Breast epithelium (tissue), 4 donors: ENCODE measurements around the gene ARMC12. TPM values are rescaled to one million over a fixed set of nuclear protein-coding genes. Genes with fewer than 3 reads are reported as not detected.
"Not testable (repeated sequence)": the region's sequence is repeated elsewhere in the genome, so short reads cannot be mapped to it uniquely, and the experiment has no call there.

Experiments
- DNase-seq, 2 donors: peaks; one replicate each; pipeline ENCODE4 v3.0.0-alpha.2; 2019; ENCODE audit warnings: low spot score in 2 of 2
- H3K27ac ChIP-seq, 2 donors: fragments of 200-600 bp; sonication (generic) in 1 of 2; one replicate each; pipeline ENCODE4 v1.5.1; 2016 to 2019; ENCODE audit warnings: mild to moderate bottlenecking in 1 of 2
- H3K27me3 ChIP-seq, 2 donors: fragments of 200-600 bp; sonication (generic) in 1 of 2; one replicate each; pipeline versions ENCODE4 v1.5.1 to v1.6.0; 2017 to 2019; ENCODE audit warnings: control low read depth in 1 of 2, mild to moderate bottlenecking in 1 of 2
- H3K36me3 ChIP-seq: fragments of 200-600 bp; one replicate; pipeline ENCODE4 v1.5.1; 2019
- H3K4me1 ChIP-seq, 2 donors: fragments of 200-600 bp; sonication (generic); one replicate each; pipeline ENCODE4 v1.5.1; 2016 to 2019; ENCODE audit warnings: control low read depth in 1 of 2
- H3K4me3 ChIP-seq, 3 donors: fragments of 200-600 bp; sonication (generic); 1 replicate in 2 of 3; 2 replicates in 1 of 3; pipeline ENCODE4 v1.5.1; 2016 to 2019; ENCODE audit warnings: mild to moderate bottlenecking in 3 of 3, moderate library complexity in 2 of 3
- H3K9me3 ChIP-seq, 2 donors: fragments of 200-600 bp; sonication (generic) in 1 of 2; one replicate each; pipeline ENCODE4 v1.5.1; 2016 to 2019; ENCODE audit warnings: control low read depth in 1 of 2
- CTCF ChIP-seq, 3 donors: fragments of 450-650 bp; IDR thresholded peaks; one replicate each; pipeline ENCODE4 v1.5.1; 2016 to 2017; ENCODE audit warnings: antibody characterized with exemption in 3 of 3, mild to moderate bottlenecking in 3 of 3, moderate library complexity in 3 of 3
- POLR2A ChIP-seq: fragments of 450-650 bp; IDR thresholded peaks from one replicate; pipeline ENCODE4 v1.6.1; 2016; ENCODE audit warnings: antibody characterized with exemption, mild to moderate bottlenecking, moderate library complexity
- POLR2AphosphoS5 ChIP-seq, 3 donors: sonication (generic); formaldehyde crosslinking; IDR thresholded peaks; one replicate each; pipeline ENCODE4 v1.6.1; 2017; ENCODE audit warnings: antibody characterized with exemption in 3 of 3
- intact Hi-C: fragments of 100-400 bp; cut with DNase I; formaldehyde crosslinking; loops from one replicate; pipeline ENCODE4 v1.15.1; 2023; ENCODE audit warnings: low total_unique reads
- total RNA-seq, 3 donors: library from RNA; depleted of rRNA; stranded (reverse); fragments of >200 nt; gene quantifications; one replicate each; pipeline ENCODE4 v1.1.0, GENCODE V29; 2016

ARMC12 gene
- total RNA-seq, 3 donors from 2014 or later = 0.29 to 1.4 (median 0.33) TPM

GRCh38 chr6:35731736-35732532 lies 4.9 kb upstream of the ARMC12 start:
- peaks cover 42 to 52% of the 10 kb centered on the region in 2 donors for H3K4me1 ChIP-seq
- no peak for TF ChIP-seq POLR2A
- peak in 2 of 3 donors; percentile 7 to 10 for TF ChIP-seq CTCF (IDR thresholded peaks at IDR 0.05)
- peak; percentile 80 to 84 (median 82) for TF ChIP-seq POLR2AphosphoS5 (IDR thresholded peaks at IDR 0.05)
- no peaks in the 10 kb centered on the region for H3K36me3 ChIP-seq
- peak overlapping the region; percentile 56 to 79 (median 64) for H3K4me3 ChIP-seq
- H3K27me3 ChIP-seq = no peaks in the 10 kb centered on the region
- H3K9me3 ChIP-seq = no peaks in the 10 kb centered on the region
- intact Hi-C loops = loop anchor here (2.0 kb wide), 1 partner anchor 45 kb away; no protein-coding TSS in a partner anchor
- H3K27ac ChIP-seq = peak overlapping the region; percentile 98 to 99
- peak; percentile 95 to 96 for DNase-seq

- Histone ChIP-seq H3K36me3 (no peaks in the 10 kb centered on the region), H3K4me3 (no peak overlapping the region), H3K4me1 (peaks cover 29 to 44% of the 10 kb centered on the region in 2 donors), H3K27me3 (no peaks in the 10 kb centered on the region), H3K9me3 (no peaks in the 10 kb centered on the region), H3K27ac (peak overlapping the region; percentile 98 to 99)
- no peak for DNase-seq
- intact Hi-C loops = loop anchor here (1.0 kb wide), 1 partner anchor 46 kb away; no protein-coding TSS in a partner anchor
- TF ChIP-seq CTCF (IDR thresholded peaks at IDR 0.05) (no peak), POLR2AphosphoS5 (IDR thresholded peaks at IDR 0.05) (no peak), POLR2A (no peak)
These were observed 3.2 kb upstream of the ARMC12 start for GRCh38 chr6:35733633-35734032.

GRCh38 chr6:35734319-35734718 lies 2.5 kb upstream of the ARMC12 start:
- H3K4me3 ChIP-seq, H3K9me3 ChIP-seq, H3K36me3 ChIP-seq, H3K27me3 ChIP-seq, DNase-seq: not testable (repeated sequence)
- intact Hi-C loops = loop anchor here (1.0 kb wide), 1 partner anchor 47 kb away; no protein-coding TSS in a partner anchor
- Histone ChIP-seq H3K4me1 (peaks cover 22 to 38% of the 10 kb centered on the region in 2 donors), H3K27ac (peak overlapping the region; percentile 98 to 99)

DNA sequence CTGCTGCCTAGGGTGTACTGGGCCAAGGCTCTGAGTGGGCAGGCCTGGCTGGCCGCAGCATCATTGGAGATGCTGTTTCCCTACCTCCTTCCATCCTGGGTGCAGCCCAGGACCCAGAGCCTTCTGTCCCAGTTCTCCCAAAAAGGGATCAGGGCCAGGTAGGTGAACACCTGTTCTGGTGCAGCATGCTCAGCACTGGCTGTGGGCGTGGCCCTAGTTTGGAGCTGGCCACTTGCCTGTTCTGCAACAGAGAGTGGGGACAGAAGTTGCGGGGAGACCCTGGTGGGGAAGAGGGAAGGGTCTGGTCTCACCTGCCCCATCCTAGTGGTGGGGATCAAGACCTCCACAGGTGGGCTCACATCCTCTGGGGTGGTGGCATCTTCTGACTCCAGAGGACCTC lies 1.4 kb upstream of the ARMC12 start:
- no peaks in the 10 kb centered on the region for H3K36me3 ChIP-seq
- DNase-seq = no peak
- TF ChIP-seq POLR2AphosphoS5 (IDR thresholded peaks at IDR 0.05) = no peak
- peaks cover 16 to 26% of the 10 kb centered on the region in 2 donors for H3K4me1 ChIP-seq
- no peak overlapping the region for H3K27ac ChIP-seq
- H3K9me3 ChIP-seq = no peaks in the 10 kb centered on the region
- H3K27me3 ChIP-seq = no peaks in the 10 kb centered on the region
- no peak overlapping the region for H3K4me3 ChIP-seq
- intact Hi-C loops = loop anchor here (5.0 kb wide), 2 partner anchors 148 to 208 kb away; no protein-coding TSS in a partner anchor

DNA sequence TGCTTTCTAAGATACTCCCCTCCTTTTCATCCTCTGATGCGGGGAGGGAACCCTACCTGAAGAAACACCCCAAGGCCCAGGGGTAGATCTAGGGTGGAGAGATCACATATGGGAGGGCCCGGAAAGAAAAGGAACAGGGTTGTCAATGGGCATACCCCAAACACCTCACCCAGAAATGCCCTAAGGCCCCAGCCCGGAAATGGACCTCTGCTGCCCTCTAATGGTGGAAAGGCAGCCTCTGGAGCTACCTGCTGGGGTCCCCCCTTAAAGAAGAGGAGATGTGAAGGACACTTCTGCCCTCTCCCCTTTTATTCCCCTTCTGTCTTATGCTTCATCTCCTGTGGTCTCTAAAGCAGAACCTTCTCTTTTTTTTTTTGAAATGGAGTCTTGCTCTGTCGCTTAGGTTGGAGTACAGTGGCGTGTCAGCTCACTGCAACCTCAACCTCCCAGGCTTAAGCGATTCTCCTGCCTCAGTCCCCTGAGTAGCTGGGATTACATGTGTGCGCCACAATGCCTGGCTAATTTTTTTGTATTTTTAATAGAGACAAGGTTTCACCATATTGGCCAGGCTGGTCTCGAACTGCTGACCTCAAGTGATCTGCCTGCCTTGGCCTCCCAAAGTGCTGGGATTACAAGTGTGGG lies 458 bp upstream of the ARMC12 start:
- intact Hi-C loops = loop anchor here (5.0 kb wide), 2 partner anchors 149 to 209 kb away; no protein-coding TSS in a partner anchor
- TF ChIP-seq POLR2AphosphoS5 (IDR thresholded peaks at IDR 0.05) (peak in 2 of 3 donors; percentile 19 to 22), POLR2A (no peak), CTCF (IDR thresholded peaks at IDR 0.05) (peak; percentile 79 to 92 (median 85))
- H3K4me1 ChIP-seq = peaks cover 16 to 20% of the 10 kb centered on the region in 2 donors
- no peaks in the 10 kb centered on the region for H3K27me3 ChIP-seq
- no peak overlapping the region for H3K27ac ChIP-seq
- H3K36me3 ChIP-seq = no peaks in the 10 kb centered on the region
- no peaks in the 10 kb centered on the region for H3K9me3 ChIP-seq
- H3K4me3 ChIP-seq = no peak overlapping the region
- DNase-seq = peak; percentile 62 to 66
